Natural killer cell treated with Interleukin-12 subunit alpha and Interleukin-12 subunit beta and Interleukin-15 and Interleukin-18, amount 100 ng/mL, for 72 hours (primary cell): Measurements from ENCODE around the gene ZFYVE27. TPM values are rescaled to one million over a fixed set of nuclear protein-coding genes. Genes with fewer than 3 reads are reported as not detected.

Experiments
- total RNA-seq, 2 donors: library from RNA; stranded (reverse); gene quantifications; one replicate each; pipeline ENCODE4 v1.2.3, GENCODE V29; 2022

The ZFYVE27 gene
- total RNA-seq, 2 donors from 2014 or later = 34.9 to 59.6 TPM

Other genes with a start within 250 kb of the ZFYVE27 start
- 10 to 100 TPM; 66.3 to 95.6 TPM for gene MMS19, start 238.7 kb upstream of the ZFYVE27 start, total RNA-seq
- 1 to 10 TPM; 3.3 to 5.6 TPM for gene UBTD1, start 238.2 kb upstream of the ZFYVE27 start, total RNA-seq
- not detected for gene ANKRD2, start 164.3 kb upstream of the ZFYVE27 start, total RNA-seq
- gene HOGA1, start 152.7 kb upstream of the ZFYVE27 start, total RNA-seq = not detected
- gene C10orf62, start 147.4 kb upstream of the ZFYVE27 start, total RNA-seq = not detected
- 1 to 10 TPM; 1.6 to 2.7 TPM for gene MORN4, start 103.6 kb upstream of the ZFYVE27 start, total RNA-seq
- 10 to 100 TPM; 16.2 to 22.8 TPM for gene PI4K2A, start 96.5 kb upstream of the ZFYVE27 start, total RNA-seq
- gene AVPI1, start 49.9 kb upstream of the ZFYVE27 start, total RNA-seq = under 1 TPM; 0.45 to 0.89 TPM
- under 1 TPM in 1 of 2 donors, not detected in 1; 0.75 TPM for gene MARVELD1, start 23.4 kb upstream of the ZFYVE27 start, total RNA-seq
- not detected for gene SFRP5, start 34.9 kb downstream of the ZFYVE27 start, total RNA-seq
- 1 to 10 TPM; 1.8 to 2.8 TPM for gene GOLGA7B, start 112.7 kb downstream of the ZFYVE27 start, total RNA-seq